Tibial nerve (tissue), 3 donors: ENCODE data around the gene SEMA4C.

ENCODE experiments used
- CTCF ChIP-seq, 5 experiments: fragments of 200-600 bp in 3 of 5; fragments of 450-650 bp in 2 of 5; sonication (generic) in 3 of 5; IDR thresholded peaks; one replicate each; pipeline ENCODE4 v1.5.1; 2016 to 2019; ENCODE audit warnings: antibody characterized with exemption in 5 of 5, mild to moderate bottlenecking in 3 of 5, moderate library complexity in 2 of 5
- POLR2A ChIP-seq, 2 donors: fragments of 450-650 bp; IDR thresholded peaks; one replicate each; pipeline ENCODE4 v1.6.1; 2017; ENCODE audit warnings: antibody characterized with exemption in 2 of 2, mild to moderate bottlenecking in 2 of 2, moderate library complexity in 2 of 2

- no peak for TF ChIP-seq CTCF (IDR thresholded peaks at IDR 0.05)
- no peak for TF ChIP-seq POLR2A (IDR thresholded peaks at IDR 0.05)
These were observed 58.0 kb downstream of the SEMA4C start for GRCh38 chr2:96811917-96812316.
